Fibroblast of pulmonary artery (primary cell): ENCODE results near the gene A1BG.

Experiments
- DNase-seq: peaks from one replicate; pipeline ENCODE4 v3.0.0-alpha.2; 2010; ENCODE audit warnings: low read depth
- H3K4me3 ChIP-seq: replicated peaks from 2 replicates; pipeline ENCODE4 v1.5.1; 2011; ENCODE audit warnings: low read depth, mild to moderate bottlenecking, control low read depth, low read length, moderate library complexity
- TF ChIP-seq, protein P1 (sequence below): IDR thresholded peaks from 2 replicates; pipeline ENCODE4 v1.5.1; 2011; ENCODE audit warnings: mild to moderate bottlenecking, control low read depth, low read length, inconsistent platforms; ENCODE audit errors: missing control alignments

The A1BG gene

DNA sequence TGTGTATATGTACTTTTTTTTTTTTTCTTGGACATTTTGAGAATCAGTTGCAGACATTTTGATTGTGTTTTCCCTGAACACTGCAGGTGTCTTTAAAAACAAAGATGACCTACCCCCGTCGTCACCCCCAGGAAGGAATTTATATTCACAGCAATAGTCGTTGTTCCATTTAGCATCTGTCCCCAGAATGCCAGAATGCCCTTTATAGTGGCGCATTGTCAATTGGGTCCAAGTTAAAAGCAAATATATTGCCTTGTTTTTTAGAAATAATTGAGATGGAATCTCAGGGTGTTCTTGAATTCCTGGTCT, 40.4 kb upstream of the A1BG start:
- TF ChIP-seq, protein P1, sequence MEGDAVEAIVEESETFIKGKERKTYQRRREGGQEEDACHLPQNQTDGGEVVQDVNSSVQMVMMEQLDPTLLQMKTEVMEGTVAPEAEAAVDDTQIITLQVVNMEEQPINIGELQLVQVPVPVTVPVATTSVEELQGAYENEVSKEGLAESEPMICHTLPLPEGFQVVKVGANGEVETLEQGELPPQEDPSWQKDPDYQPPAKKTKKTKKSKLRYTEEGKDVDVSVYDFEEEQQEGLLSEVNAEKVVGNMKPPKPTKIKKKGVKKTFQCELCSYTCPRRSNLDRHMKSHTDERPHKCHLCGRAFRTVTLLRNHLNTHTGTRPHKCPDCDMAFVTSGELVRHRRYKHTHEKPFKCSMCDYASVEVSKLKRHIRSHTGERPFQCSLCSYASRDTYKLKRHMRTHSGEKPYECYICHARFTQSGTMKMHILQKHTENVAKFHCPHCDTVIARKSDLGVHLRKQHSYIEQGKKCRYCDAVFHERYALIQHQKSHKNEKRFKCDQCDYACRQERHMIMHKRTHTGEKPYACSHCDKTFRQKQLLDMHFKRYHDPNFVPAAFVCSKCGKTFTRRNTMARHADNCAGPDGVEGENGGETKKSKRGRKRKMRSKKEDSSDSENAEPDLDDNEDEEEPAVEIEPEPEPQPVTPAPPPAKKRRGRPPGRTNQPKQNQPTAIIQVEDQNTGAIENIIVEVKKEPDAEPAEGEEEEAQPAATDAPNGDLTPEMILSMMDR, result no peak
- no peak for DNase-seq

GRCh38 chr19:58392945-58393724, 39.8 kb upstream of the A1BG start:
- H3K4me3 ChIP-seq, result no peak overlapping the region
- no peak for DNase-seq
- TF ChIP-seq, protein P1, result no peak

More for the DNA sequence above, 40.4 kb upstream of the A1BG start:
- no peak overlapping the region for H3K4me3 ChIP-seq

- DNase-seq, result no peak
- H3K4me3 ChIP-seq, result peak overlapping the region; percentile 85
- TF ChIP-seq, protein P1, result no peak
Measured at GRCh38 chr19:58388175-58388526, 34.9 kb upstream of the A1BG start.

DNA sequence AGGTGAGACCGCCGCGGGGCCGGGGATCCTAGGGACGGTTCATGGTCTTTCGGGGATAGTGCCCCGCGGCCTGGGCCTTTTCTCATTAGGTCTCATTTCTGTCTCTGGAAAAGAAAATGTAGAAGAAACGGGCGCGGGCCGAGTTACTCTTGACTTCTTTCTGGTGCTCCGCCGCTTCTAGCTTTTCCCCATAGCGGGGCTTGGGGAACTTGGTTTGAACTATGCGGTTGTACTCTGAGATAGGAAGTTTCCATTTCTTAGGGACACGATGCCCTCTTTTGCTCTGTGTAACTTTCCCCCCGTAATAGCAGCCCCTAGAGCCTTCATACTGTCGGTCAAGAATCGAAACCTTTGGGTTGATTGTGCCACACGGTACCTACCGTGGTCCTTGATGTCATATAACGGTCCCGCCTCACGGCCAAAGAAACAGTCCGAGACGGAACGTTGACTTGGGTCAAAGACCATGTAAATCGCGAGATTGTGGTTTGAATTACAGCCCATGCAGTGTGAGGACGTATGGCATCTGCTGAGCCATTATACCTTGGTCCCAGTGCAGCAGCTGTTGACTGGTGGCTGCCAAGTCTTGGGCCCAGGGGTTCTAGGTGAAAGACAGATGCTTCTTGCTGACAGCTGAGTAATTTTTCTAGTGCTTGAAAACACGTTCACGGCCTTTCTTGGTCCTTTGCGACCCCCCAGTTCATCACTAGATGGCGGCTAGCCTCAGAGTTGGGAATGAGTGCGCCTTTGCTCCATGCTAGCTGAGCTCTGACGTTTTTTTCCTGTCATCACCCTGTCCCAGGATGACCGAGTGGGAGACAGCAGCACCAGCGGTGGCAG, 34.3 kb upstream of the A1BG start:
- no peak for DNase-seq
- peak overlapping the region; percentile 85 for H3K4me3 ChIP-seq
- TF ChIP-seq, protein P1, result no peak

DNA sequence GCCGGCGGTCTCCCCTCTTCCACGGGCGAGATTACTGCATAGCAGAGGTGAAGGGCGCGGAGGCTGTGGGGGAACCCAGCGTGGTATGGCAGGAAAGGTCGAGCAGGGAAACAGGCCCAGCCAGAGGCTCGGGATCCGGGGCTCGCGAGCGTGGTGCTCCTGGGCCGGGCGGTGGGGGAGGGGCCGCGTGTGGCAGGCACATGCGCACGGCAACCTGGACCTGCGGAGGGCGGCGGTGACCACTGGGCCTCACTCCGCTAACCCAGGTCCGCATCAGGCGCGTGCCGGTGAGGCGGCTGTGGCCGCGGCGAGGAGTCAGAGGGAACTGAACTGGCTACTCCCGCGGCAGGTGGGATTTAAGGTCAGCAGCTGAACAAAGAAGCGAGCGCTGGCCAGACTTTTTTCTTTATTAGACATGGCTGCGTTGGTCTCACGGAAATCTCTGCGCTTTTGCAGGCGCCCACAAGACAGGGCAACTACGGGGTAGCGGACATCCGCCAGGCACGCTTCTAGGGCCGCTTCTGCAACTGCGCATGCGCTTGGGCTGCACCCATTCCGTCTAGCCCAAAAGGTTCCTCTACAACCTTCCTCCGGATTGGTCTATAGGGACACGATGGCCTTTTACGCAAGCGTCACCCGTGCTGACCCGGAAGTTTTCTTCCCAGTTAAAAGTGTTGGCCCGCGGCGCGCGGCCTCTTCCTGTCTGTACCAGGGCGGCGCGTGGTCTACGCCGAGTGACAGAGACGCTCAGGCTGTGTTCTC, 33.5 kb upstream of the A1BG start, which contains the start of gene RPS5:
RPS5 (plus strand) TSS at position 694 of the 762 bp plus-strand sequence. CDS start 869 bp downstream, outside the sequence.
- peak within 1 kb of the TSS; percentile 85 for H3K4me3 ChIP-seq
- TF ChIP-seq, protein P1, result no peak
- DNase-seq, result peak; percentile 99

DNA sequence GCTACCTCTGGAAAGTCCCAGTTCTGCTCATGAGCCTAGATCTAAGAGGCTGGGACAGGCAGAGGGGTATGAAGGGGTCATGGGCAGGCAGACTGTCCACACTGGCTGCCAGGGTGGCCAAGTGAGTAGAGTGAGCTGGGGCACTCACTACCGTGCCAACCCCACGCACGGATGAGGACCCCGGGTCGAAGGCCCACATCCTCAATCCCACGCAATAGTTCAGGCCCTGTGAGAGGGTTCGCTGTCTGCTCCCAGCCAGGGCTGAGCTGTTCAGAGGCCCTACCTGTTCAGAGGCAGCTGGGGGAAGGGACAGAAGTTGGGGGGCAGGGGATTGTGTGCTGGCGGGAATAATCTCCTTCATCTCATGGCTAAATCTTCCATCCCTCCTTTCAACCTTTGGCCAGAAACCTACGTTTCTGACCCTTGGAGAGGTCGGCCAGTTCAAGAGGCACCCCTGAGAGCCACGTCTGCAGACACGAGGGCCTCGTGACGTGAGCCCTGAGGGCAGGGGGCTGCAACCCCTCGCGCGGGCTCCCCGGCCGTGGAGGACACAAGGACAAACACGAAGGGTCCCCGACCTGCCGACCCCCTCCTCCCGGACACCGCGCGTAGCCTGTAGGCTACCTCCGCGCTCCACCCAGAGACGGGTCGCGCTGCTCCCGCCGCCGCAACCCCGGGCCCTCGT, 32.7 kb upstream of the A1BG start:
- peak overlapping the region; percentile 85 for H3K4me3 ChIP-seq
- no peak for DNase-seq
- TF ChIP-seq, protein P1, result no peak
